HFF-Myc (cell line): Measurements from ENCODE around the gene GLB1L.

ENCODE experiments used
- DNase-seq: peaks from one replicate; pipeline ENCODE4 v3.0.0-alpha.2; 2011; ENCODE audit warnings: low read depth; ENCODE audit errors: extremely low read depth
- H3K4me3 ChIP-seq: replicated peaks from 2 replicates; pipeline ENCODE4 v1.5.1; 2011; ENCODE audit warnings: low read depth, mild to moderate bottlenecking, control low read depth, low read length
- CTCF ChIP-seq: IDR thresholded peaks from 2 replicates; pipeline ENCODE4 v1.5.1; 2012; ENCODE audit warnings: mild to moderate bottlenecking, low read depth, low read length, control low read depth; ENCODE audit errors: missing control alignments

Gene GLB1L

GRCh38 chr2:219252900-219253752 lies 7.9 kb upstream of the GLB1L start, which contains the start of gene TUBA4B:
Gene TUBA4B (plus strand): TSS chr2:219253243. CDS start chr2:219253408, 165 bp downstream.
- no peak for DNase-seq
- no peak for TF ChIP-seq CTCF
- peak within 1 kb of the TSS; percentile 48 for H3K4me3 ChIP-seq

- DNase-seq = no peak
- H3K4me3 ChIP-seq = peak overlapping the region; percentile 48
- no peak for TF ChIP-seq CTCF
These were observed 7.3 kb upstream of the GLB1L start for GRCh38 chr2:219252570-219252899.

GRCh38 chr2:219252084-219252483 lies 6.8 kb upstream of the GLB1L start:
- peak overlapping the region; percentile 48 for H3K4me3 ChIP-seq
- no peak for DNase-seq
- TF ChIP-seq CTCF = no peak

GRCh38 chr2:219251656-219252055 lies 6.4 kb upstream of the GLB1L start:
- no peak for TF ChIP-seq CTCF
- H3K4me3 ChIP-seq = no peak overlapping the region
- DNase-seq = no peak

GRCh38 chr2:219250049-219250781 lies 5.0 kb upstream of the GLB1L start:
- H3K4me3 ChIP-seq = no peak overlapping the region
- no peak for TF ChIP-seq CTCF
- DNase-seq = no peak

- peak; percentile 30 for DNase-seq
- TF ChIP-seq CTCF = no peak
- no peak overlapping the region for H3K4me3 ChIP-seq
These were observed 4.1 kb upstream of the GLB1L start for GRCh38 chr2:219249203-219249980.
